ENCODE measurements around the gene REEP3. TPM values are rescaled to one million over a fixed set of nuclear protein-coding genes. Genes with fewer than 3 reads are reported as not detected.
A peak's percentile ranks its signal among the peaks of the same experiment; 100 is the strongest.
"Not testable (repeated sequence)": the region's sequence is repeated elsewhere in the genome, so short reads cannot be mapped to it uniquely, and the experiment has no call there.

REEP3 gene
- total and polyA plus RNA-seq, 4 donors, result 20.9 to 74.3 (median 43.1) TPM

DNA sequence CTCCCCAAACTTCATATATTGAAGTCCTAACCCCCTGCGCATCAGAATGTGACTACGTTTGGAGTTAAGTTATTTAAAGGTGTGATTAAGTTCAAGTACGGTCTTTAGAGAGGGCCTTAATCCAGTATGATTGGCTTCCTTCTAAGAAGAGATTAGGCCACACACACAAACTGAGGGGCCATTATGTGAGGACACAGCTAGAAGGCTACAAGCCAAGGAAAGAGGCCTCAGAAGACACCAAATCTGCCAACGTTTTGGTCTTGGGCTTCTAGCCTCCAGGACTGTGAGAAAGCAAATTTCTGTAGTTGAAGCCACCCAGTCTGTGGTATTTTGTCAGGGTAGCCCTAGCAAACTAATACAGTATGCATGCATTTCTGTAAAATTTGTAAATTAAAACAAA is 41.7 kb downstream of the REEP3 start:
- Histone ChIP-seq H3K27ac (ENCODE audit: low read depth in 1 of 2, low read length in 2 of 2) (no peak overlapping the region), H3K4me3 (ENCODE audit: low read length in 2 of 2) (no peak overlapping the region), H3K4me1 (ENCODE audit: control insufficient read depth in 1 of 2, insufficient read depth in 2 of 2, low read length in 2 of 2) (peaks cover 3% of the 10 kb centered on the region in 2 donors), H3K9me3 (ENCODE audit: control insufficient read depth, low read length) (no peaks in the 10 kb centered on the region), H3K36me3 (ENCODE audit: control insufficient read depth in 1 of 2, insufficient read depth in 2 of 2, low read length in 1 of 2) (no peaks in the 10 kb centered on the region), H3K27me3 (ENCODE audit: control insufficient read depth in 1 of 2, insufficient read depth in 2 of 2, low read length in 1 of 2) (no peaks in the 10 kb centered on the region)
- no peak for ATAC-seq (ENCODE audit: low FRiP score)
- no peak for DNase-seq
- 70 to 77% methylated on average over 4 of the region's 4 CpGs for WGBS, 2 donors
- intact Hi-C loops (cut with DNase I), result no loop called here

DNA sequence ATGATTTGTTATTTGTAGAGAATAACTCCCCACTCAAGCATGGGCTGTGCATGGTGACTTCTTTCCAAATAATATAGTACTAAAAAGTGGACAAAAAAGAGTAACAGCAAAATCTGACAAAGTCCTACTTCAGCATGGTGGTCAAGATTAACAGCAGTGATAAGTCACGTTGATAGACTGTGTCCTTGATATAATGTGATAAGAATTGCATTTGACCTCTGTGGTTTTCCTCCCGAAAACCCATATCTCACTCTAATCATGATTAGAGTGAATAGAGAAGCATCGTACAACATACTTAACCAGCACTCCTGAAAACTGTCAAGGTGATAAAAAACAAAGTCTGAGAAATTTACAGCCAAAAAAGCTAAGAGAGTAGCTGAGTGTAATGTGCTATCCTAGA is 42.4 kb downstream of the REEP3 start:
- no peaks in the 10 kb centered on the region for H3K9me3 ChIP-seq (ENCODE audit: control insufficient read depth, low read length)
- intact Hi-C loops (cut with DNase I), result no loop called here
- 63 to 74% methylated on average over 3 of the region's 3 CpGs for WGBS, 2 donors
- no peak overlapping the region for H3K4me3 ChIP-seq (ENCODE audit: low read length in 2 of 2)
- no peaks in the 10 kb centered on the region for H3K27me3 ChIP-seq (ENCODE audit: control insufficient read depth in 1 of 2, insufficient read depth in 2 of 2, low read length in 1 of 2)
- peaks cover 0 to 3% of the 10 kb centered on the region in 2 donors for H3K4me1 ChIP-seq (ENCODE audit: control insufficient read depth in 1 of 2, insufficient read depth in 2 of 2, low read length in 2 of 2)
- H3K36me3 ChIP-seq (ENCODE audit: control insufficient read depth in 1 of 2, insufficient read depth in 2 of 2, low read length in 1 of 2), result no peaks in the 10 kb centered on the region
- H3K27ac ChIP-seq (ENCODE audit: low read depth in 1 of 2, low read length in 2 of 2), result no peak overlapping the region
- DNase-seq (no peak), ATAC-seq (ENCODE audit: low FRiP score) (no peak)

DNA sequence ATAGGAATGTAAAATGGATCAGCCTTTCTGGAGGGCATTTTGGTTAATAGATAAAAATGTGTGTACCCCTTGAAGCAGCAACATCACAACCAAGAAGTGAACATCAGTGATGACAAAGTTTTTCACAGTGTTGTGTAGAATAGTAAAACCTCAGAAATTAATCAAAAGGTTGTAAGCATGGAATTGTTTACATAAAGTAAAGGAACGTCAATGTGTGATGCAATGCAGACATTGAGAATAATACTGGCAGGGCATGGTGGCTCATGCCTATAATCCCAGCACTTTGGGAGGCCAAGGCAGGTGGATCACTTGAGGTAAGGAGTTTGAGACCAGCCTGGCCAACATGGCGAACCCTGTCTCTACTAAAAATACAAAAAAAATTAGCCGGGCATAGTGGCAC is 43.5 kb downstream of the REEP3 start:
- H3K4me3 ChIP-seq (ENCODE audit: low read length in 2 of 2); H3K9me3 ChIP-seq (ENCODE audit: control insufficient read depth, low read length); H3K4me1 ChIP-seq (ENCODE audit: control insufficient read depth in 1 of 2, insufficient read depth in 2 of 2, low read length in 2 of 2); H3K27ac ChIP-seq (ENCODE audit: low read depth in 1 of 2, low read length in 2 of 2); H3K36me3 ChIP-seq (ENCODE audit: control insufficient read depth in 1 of 2, insufficient read depth in 2 of 2, low read length in 1 of 2); H3K27me3 ChIP-seq (ENCODE audit: control insufficient read depth in 1 of 2, insufficient read depth in 2 of 2, low read length in 1 of 2); intact Hi-C loops (cut with DNase I); ATAC-seq (ENCODE audit: low FRiP score); DNase-seq: not testable (repeated sequence)
- 83 to 86% methylated on average over 3 of the region's 3 CpGs for WGBS, 2 donors

DNA sequence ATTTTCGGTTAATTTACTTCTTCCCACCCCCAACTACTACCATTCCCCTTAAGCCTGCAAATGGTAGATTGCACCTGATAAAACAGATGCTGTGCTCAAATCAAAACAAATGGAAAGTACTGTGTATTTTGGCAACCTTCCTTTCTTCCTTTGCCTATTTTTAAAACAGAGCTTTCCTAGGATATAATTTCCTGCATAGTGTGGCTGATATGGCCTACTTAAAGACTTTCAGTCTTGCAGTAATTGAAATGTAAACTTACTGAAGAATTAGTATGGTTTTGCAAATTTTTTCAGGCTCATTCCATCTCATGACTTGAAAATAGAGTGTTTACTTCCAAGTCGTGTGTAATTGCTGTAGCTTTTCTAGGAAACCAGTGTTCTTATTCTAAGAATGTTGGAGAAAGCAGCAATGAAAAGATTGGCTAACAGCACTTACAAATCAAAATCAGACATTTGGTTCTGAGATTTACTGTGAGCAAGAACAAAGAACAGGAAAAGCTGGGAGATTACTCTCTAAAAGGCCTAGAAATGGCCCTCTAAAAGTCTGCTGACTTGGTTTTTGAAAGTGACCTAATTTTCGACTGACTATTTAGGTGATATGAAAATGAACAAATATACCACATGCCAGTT is 52.0 kb downstream of the REEP3 start:
- H3K9me3 ChIP-seq (ENCODE audit: control insufficient read depth, low read length), result no peaks in the 10 kb centered on the region
- WGBS, 2 donors, result 2% methylated on average over 3 of the region's 3 CpGs
- ATAC-seq (ENCODE audit: low FRiP score) (peak; percentile 45), DNase-seq (no peak)
- H3K27me3 ChIP-seq (ENCODE audit: control insufficient read depth in 1 of 2, insufficient read depth in 2 of 2, low read length in 1 of 2), result no peaks in the 10 kb centered on the region
- no peaks in the 10 kb centered on the region for H3K36me3 ChIP-seq (ENCODE audit: control insufficient read depth in 1 of 2, insufficient read depth in 2 of 2, low read length in 1 of 2)
- peaks cover 4 to 7% of the 10 kb centered on the region in 2 donors for H3K4me1 ChIP-seq (ENCODE audit: control insufficient read depth in 1 of 2, insufficient read depth in 2 of 2, low read length in 2 of 2)
- no peak overlapping the region for H3K4me3 ChIP-seq (ENCODE audit: low read length in 2 of 2)
- intact Hi-C loops (cut with DNase I), result no loop called here
- H3K27ac ChIP-seq (ENCODE audit: low read depth in 1 of 2, low read length in 2 of 2), result peak overlapping the region in 1 of 2 donors; percentile 28

DNA sequence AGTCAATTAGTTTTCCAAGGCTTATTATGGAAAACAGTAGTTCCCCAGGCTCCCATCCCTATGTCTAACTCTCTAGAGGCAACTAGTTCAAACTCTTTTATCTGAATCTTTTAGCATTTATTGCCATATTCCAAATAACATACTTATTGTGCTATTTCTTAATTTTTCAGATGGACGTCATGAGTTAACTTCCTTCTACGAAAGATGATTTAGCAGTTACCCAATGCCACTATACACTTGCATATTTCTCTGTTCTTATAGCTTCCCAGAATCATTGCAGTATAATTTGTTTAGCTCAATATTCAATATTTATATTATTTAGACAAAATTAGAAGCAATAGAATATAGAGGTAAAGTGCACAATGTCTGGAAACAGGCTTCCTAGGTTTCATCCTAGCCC is 52.8 kb downstream of the REEP3 start:
- peaks cover 4 to 7% of the 10 kb centered on the region in 2 donors for H3K4me1 ChIP-seq (ENCODE audit: control insufficient read depth in 1 of 2, insufficient read depth in 2 of 2, low read length in 2 of 2)
- H3K27me3 ChIP-seq (ENCODE audit: control insufficient read depth in 1 of 2, insufficient read depth in 2 of 2, low read length in 1 of 2), result no peaks in the 10 kb centered on the region
- ATAC-seq (ENCODE audit: low FRiP score) (no peak), DNase-seq (no peak)
- no peak overlapping the region for H3K27ac ChIP-seq (ENCODE audit: low read depth in 1 of 2, low read length in 2 of 2)
- no peaks in the 10 kb centered on the region for H3K9me3 ChIP-seq (ENCODE audit: control insufficient read depth, low read length)
- no peaks in the 10 kb centered on the region for H3K36me3 ChIP-seq (ENCODE audit: control insufficient read depth in 1 of 2, insufficient read depth in 2 of 2, low read length in 1 of 2)
- intact Hi-C loops (cut with DNase I), result no loop called here
- 14 to 35% methylated on average over 2 of the region's 2 CpGs for WGBS, 2 donors
- no peak overlapping the region for H3K4me3 ChIP-seq (ENCODE audit: low read length in 2 of 2)

DNA sequence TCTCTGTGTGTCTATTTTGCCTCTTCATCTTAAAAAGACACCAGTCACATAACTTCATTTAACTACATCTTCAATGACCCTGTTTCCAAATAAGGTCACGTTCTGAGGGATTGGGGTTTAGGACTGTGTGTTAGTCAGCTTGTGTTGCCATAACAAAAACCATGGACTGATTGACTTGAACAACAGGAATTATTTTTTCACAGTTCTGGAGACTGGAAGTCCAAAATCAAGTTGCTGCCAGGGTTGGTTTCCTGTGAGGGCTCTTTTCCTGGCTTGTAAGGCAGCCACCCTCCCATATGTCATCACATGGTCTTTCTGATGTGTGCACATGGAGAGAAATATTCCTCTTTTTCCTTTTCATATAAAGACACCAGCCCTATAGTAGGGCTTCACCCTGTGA is 55.3 kb downstream of the REEP3 start:
- Histone ChIP-seq H3K9me3 (ENCODE audit: control insufficient read depth, low read length) (no peaks in the 10 kb centered on the region), H3K4me3 (ENCODE audit: low read length in 2 of 2) (no peak overlapping the region), H3K27ac (ENCODE audit: low read depth in 1 of 2, low read length in 2 of 2) (peak overlapping the region; percentile 32 to 87), H3K36me3 (ENCODE audit: control insufficient read depth in 1 of 2, insufficient read depth in 2 of 2, low read length in 1 of 2) (no peaks in the 10 kb centered on the region), H3K27me3 (ENCODE audit: control insufficient read depth in 1 of 2, insufficient read depth in 2 of 2, low read length in 1 of 2) (no peaks in the 10 kb centered on the region), H3K4me1 (ENCODE audit: control insufficient read depth in 1 of 2, insufficient read depth in 2 of 2, low read length in 2 of 2) (peaks cover 4 to 7% of the 10 kb centered on the region in 2 donors)
- intact Hi-C loops (cut with DNase I), result loop anchor here in 1 of 2 donors (5.0 kb wide), 1 partner anchor 54 kb away; the partner anchor contains the start of gene REEP3
- DNase-seq, result no peak
- WGBS, 2 donors, result 55 to 56% methylated on average over 1 of the region's 1 CpG
- no peak for ATAC-seq (ENCODE audit: low FRiP score)

DNA sequence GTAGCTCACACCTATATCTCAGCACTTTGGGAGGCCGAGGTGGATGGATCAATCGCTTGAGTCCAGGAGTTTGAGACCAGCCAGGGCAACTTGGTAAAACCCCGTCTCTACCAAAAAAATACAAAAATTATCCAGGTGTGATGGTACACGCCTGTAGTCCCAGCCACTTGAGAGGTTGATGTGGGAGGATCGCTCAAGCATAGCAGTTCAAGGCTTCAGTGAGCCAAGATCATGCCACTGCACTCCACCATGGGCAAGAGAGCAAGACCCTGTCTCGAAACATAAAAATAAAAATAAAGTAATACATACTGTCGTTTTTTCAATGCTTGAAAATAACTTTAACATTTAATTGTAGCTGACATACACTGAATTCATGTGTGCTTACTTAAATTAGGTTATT is 57.3 kb downstream of the REEP3 start:
- H3K9me3 ChIP-seq (ENCODE audit: control insufficient read depth, low read length), result no peaks in the 10 kb centered on the region
- 87 to 92% methylated on average over 7 of the region's 7 CpGs for WGBS, 2 donors
- no peak for DNase-seq
- no peak for ATAC-seq (ENCODE audit: low FRiP score)
- no peak overlapping the region for H3K4me3 ChIP-seq (ENCODE audit: low read length in 2 of 2)
- H3K4me1 ChIP-seq (ENCODE audit: control insufficient read depth in 1 of 2, insufficient read depth in 2 of 2, low read length in 2 of 2), result peaks cover 4 to 6% of the 10 kb centered on the region in 2 donors
- H3K27ac ChIP-seq (ENCODE audit: low read depth in 1 of 2, low read length in 2 of 2), result no peak overlapping the region
- intact Hi-C loops (cut with DNase I), result loop anchor here in 1 of 2 donors (5.0 kb wide), 1 partner anchor 56 kb away; the partner anchor contains the start of gene REEP3
- H3K27me3 ChIP-seq (ENCODE audit: control insufficient read depth in 1 of 2, insufficient read depth in 2 of 2, low read length in 1 of 2), result no peaks in the 10 kb centered on the region
- no peaks in the 10 kb centered on the region for H3K36me3 ChIP-seq (ENCODE audit: control insufficient read depth in 1 of 2, insufficient read depth in 2 of 2, low read length in 1 of 2)

DNA sequence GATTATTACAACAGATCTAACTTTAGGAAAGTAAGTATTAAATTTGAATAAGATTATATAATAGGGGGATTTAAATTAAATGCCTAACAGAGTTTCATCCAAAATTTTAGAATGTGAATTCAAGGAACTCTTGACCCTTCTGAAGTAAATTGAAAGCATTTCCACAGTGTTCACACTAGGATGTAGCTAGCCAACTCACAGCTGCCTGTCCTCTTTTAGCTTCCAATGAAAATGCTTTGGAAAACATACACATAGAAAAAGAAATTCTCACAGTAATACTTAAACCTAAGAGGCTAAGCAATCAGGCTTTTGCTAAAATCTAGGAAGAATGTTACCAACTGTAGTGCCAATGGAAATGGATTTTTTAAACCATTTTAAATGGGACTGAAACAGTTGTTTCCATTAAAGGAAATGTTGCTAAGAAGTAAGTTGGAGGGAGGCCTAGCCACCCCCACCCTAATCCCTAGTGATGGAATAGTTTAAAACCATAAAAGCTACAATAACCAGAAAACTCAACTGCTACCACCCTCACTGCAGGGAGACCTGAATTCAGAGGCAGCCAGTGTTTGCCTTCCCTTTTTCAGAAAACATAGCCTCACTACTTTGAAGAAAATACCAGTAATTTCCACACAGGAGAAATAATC is 58.3 kb downstream of the REEP3 start:
- Histone ChIP-seq H3K9me3 (ENCODE audit: control insufficient read depth, low read length) (no peaks in the 10 kb centered on the region), H3K27me3 (ENCODE audit: control insufficient read depth in 1 of 2, insufficient read depth in 2 of 2, low read length in 1 of 2) (no peaks in the 10 kb centered on the region), H3K27ac (ENCODE audit: low read depth in 1 of 2, low read length in 2 of 2) (peak overlapping the region in 1 of 2 donors; percentile 12), H3K36me3 (ENCODE audit: control insufficient read depth in 1 of 2, insufficient read depth in 2 of 2, low read length in 1 of 2) (no peaks in the 10 kb centered on the region), H3K4me3 (ENCODE audit: low read length in 2 of 2) (no peak overlapping the region), H3K4me1 (ENCODE audit: control insufficient read depth in 1 of 2, insufficient read depth in 2 of 2, low read length in 2 of 2) (peaks cover 4 to 10% of the 10 kb centered on the region in 2 donors)
- DNase-seq (no peak), ATAC-seq (ENCODE audit: low FRiP score) (no peak)
- intact Hi-C loops (cut with DNase I), result loop anchor here (5.0 to 10.0 kb wide), 2 partner anchors 55 to 57 kb away; partner anchors contain the start of gene REEP3 (in 2 of the 2)

DNA sequence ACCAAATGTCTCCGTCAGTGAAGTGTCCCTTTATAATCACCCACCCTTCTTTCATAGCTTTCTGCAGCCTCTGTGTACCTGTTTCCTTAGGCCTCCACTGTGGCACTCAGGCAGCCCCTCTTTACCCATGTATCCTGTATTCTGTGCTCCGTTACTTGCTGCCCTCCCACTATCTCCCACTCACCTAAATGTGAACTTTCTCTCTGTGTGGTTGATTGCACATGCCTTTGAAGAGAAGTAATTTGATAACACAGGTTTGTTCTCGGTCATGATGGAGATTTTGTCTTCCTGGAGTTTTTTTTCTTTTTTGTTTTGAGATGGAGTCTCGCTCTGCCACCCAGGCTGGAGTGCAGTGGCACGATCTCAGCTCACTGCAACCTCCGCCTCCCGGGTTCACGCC is 61.5 kb downstream of the REEP3 start:
- Histone ChIP-seq H3K27ac (ENCODE audit: low read depth in 1 of 2, low read length in 2 of 2) (no peak overlapping the region), H3K27me3 (ENCODE audit: control insufficient read depth in 1 of 2, insufficient read depth in 2 of 2, low read length in 1 of 2) (no peaks in the 10 kb centered on the region), H3K4me1 (ENCODE audit: control insufficient read depth in 1 of 2, insufficient read depth in 2 of 2, low read length in 2 of 2) (peaks cover 0 to 9% of the 10 kb centered on the region in 2 donors), H3K36me3 (ENCODE audit: control insufficient read depth in 1 of 2, insufficient read depth in 2 of 2, low read length in 1 of 2) (no peaks in the 10 kb centered on the region), H3K9me3 (ENCODE audit: control insufficient read depth, low read length) (no peaks in the 10 kb centered on the region), H3K4me3 (ENCODE audit: low read length in 2 of 2) (no peak overlapping the region)
- intact Hi-C loops (cut with DNase I), result loop anchor here in 1 of 2 donors (10.0 kb wide), 1 partner anchor 58 kb away; the partner anchor contains the start of gene REEP3
- DNase-seq (no peak), ATAC-seq (ENCODE audit: low FRiP score) (no peak)
- WGBS, 2 donors, result 88 to 90% methylated on average over 8 of the region's 8 CpGs

Data from aorta (tissue), 5 donors.